Suppressor macrophage treated with lipopolysaccharide for 1 hour (primary cell): ENCODE results near the gene FCER1G.

ENCODE experiments used
- DNase-seq, 3 donors: peaks; one replicate each; pipeline ENCODE4 v3.0.0-alpha.2; 2020 to 2022

FCER1G gene

GRCh38 chr1:161189036-161189435 lies 26.1 kb upstream of the FCER1G start:
- DNase-seq, result no peak

- no peak for DNase-seq
Measured at GRCh38 chr1:161190962-161191521, 24.1 kb upstream of the FCER1G start.

- no peak for DNase-seq
Measured at GRCh38 chr1:161191971-161192370, 23.1 kb upstream of the FCER1G start.

- DNase-seq, result peak; percentile 83 to 88 (median 84)
Measured at GRCh38 chr1:161192476-161193465, 22.3 kb upstream of the FCER1G start.

- DNase-seq, result no peak
Measured at GRCh38 chr1:161193561-161194235, 21.4 kb upstream of the FCER1G start.

GRCh38 chr1:161195171-161195570 lies 19.9 kb upstream of the FCER1G start:
- peak; percentile 65 to 73 (median 68) for DNase-seq

GRCh38 chr1:161196111-161196510 lies 19.0 kb upstream of the FCER1G start:
- no peak for DNase-seq

- no peak for DNase-seq
Measured at GRCh38 chr1:161196521-161197451, 18.3 kb upstream of the FCER1G start.

GRCh38 chr1:161197560-161198193 lies 17.4 kb upstream of the FCER1G start:
- no peak for DNase-seq

GRCh38 chr1:161198194-161198896 lies 16.8 kb upstream of the FCER1G start:
- DNase-seq, result no peak

GRCh38 chr1:161198897-161199431 lies 16.1 kb upstream of the FCER1G start, which contains the start of gene ADAMTS4:
ADAMTS4 (minus strand) TSS chr1:161199054; CDS start chr1:161198627, 427 bp downstream.
- peak; percentile 56 to 83 (median 74) for DNase-seq

- no peak for DNase-seq
Measured at GRCh38 chr1:161199506-161200139, 15.5 kb upstream of the FCER1G start.

GRCh38 chr1:161200421-161200991 lies 14.6 kb upstream of the FCER1G start:
- peak in 2 of 3 donors; percentile 30 to 46 for DNase-seq

- peak; percentile 51 to 76 (median 65) for DNase-seq
Measured at GRCh38 chr1:161200992-161201835, 13.9 kb upstream of the FCER1G start.

- peak; percentile 97 to 99 (median 98) for DNase-seq
Measured at GRCh38 chr1:161201836-161202712, 13.0 kb upstream of the FCER1G start, which contains the start of gene NDUFS2. NDUFS2 (plus strand) TSS chr1:161202367; CDS start chr1:161202386, 19 bp downstream.

- DNase-seq, result no peak
Measured at GRCh38 chr1:161206411-161207140, 8.5 kb upstream of the FCER1G start.

- no peak for DNase-seq
Measured at GRCh38 chr1:161207173-161207572, 7.9 kb upstream of the FCER1G start.
